ENCODE measurements around the gene PPP2R2C. TPM values are rescaled to one million over a fixed set of nuclear protein-coding genes. Genes with fewer than 3 reads are reported as not detected.

Gene PPP2R2C
- total RNA-seq, 1 experiment from 2014 or later: not detected

- intact Hi-C loops (cut with micrococcal nuclease; ENCODE audit: unreplicated experiment): no loop called here
- Histone ChIP-seq H3K27ac (ENCODE audit: low read depth, low read length, poor library complexity, severe bottlenecking) (no peak overlapping the region), H3K4me1 (ENCODE audit: insufficient read depth, low read length, poor library complexity, severe bottlenecking) (no peaks in the 10 kb centered on the region), H3K36me3 (ENCODE audit: insufficient read depth, low read length, poor library complexity, severe bottlenecking) (no peaks in the 10 kb centered on the region), H3K27me3 (replicated peaks; ENCODE audit: insufficient read depth, low read depth, low read length, poor library complexity) (peaks cover 9% of the 10 kb centered on the region), H3K9me3 (ENCODE audit: low read depth, low read length, poor library complexity, severe bottlenecking) (no peaks in the 10 kb centered on the region), H3K4me3 (ENCODE audit: low read depth, low read length, poor library complexity, severe bottlenecking) (no peak overlapping the region)
- TF ChIP-seq EZH2 (IDR thresholded peaks at IDR 0.05; ENCODE audit: borderline replicate concordance, low read depth, low read length, poor library complexity, severe bottlenecking): no peak
- no peak for TF ChIP-seq CTCF (conservative IDR thresholded peaks at IDR 0.05; ENCODE audit: low read depth, low read length)
- CTCF ChIA-PET: no interaction called here
- POLR2A ChIA-PET (ENCODE audit: low non-redundant PET): no interaction called here
- no TSS peak for BruUV-seq (replicated peaks)
- no peak for DNase-seq (ENCODE audit: low spot score)
Measured at GRCh38 chr4:6418193-6418755, 54.1 kb downstream of the PPP2R2C start.

GRCh38 chr4:6417516-6418050, 54.8 kb downstream of the PPP2R2C start:
- Histone ChIP-seq H3K36me3 (ENCODE audit: insufficient read depth, low read length, poor library complexity, severe bottlenecking) (no peaks in the 10 kb centered on the region), H3K27ac (ENCODE audit: low read depth, low read length, poor library complexity, severe bottlenecking) (no peak overlapping the region), H3K27me3 (replicated peaks; ENCODE audit: insufficient read depth, low read depth, low read length, poor library complexity) (peaks cover 9% of the 10 kb centered on the region), H3K4me1 (ENCODE audit: insufficient read depth, low read length, poor library complexity, severe bottlenecking) (no peaks in the 10 kb centered on the region), H3K4me3 (ENCODE audit: low read depth, low read length, poor library complexity, severe bottlenecking) (no peak overlapping the region), H3K9me3 (ENCODE audit: low read depth, low read length, poor library complexity, severe bottlenecking) (no peaks in the 10 kb centered on the region)
- intact Hi-C loops (cut with micrococcal nuclease; ENCODE audit: unreplicated experiment): no loop called here
- no peak for DNase-seq (ENCODE audit: low spot score)
- TF ChIP-seq EZH2 (IDR thresholded peaks at IDR 0.05; ENCODE audit: borderline replicate concordance, low read depth, low read length, poor library complexity, severe bottlenecking) (no peak), CTCF (conservative IDR thresholded peaks at IDR 0.05; ENCODE audit: low read depth, low read length) (no peak)
- ChIA-PET POLR2A (ENCODE audit: low non-redundant PET) (no interaction called here), CTCF (no interaction called here)
- no TSS peak for BruUV-seq (replicated peaks)

- TF ChIP-seq CTCF (conservative IDR thresholded peaks at IDR 0.05; ENCODE audit: low read depth, low read length) (no peak), EZH2 (IDR thresholded peaks at IDR 0.05; ENCODE audit: borderline replicate concordance, low read depth, low read length, poor library complexity, severe bottlenecking) (no peak)
- intact Hi-C loops (cut with micrococcal nuclease; ENCODE audit: unreplicated experiment): no loop called here
- ChIA-PET POLR2A (ENCODE audit: low non-redundant PET) (interaction anchor here (0.6 kb wide), 1 partner anchor 17 kb away, joined by 4 read pairs; no protein-coding TSS in a partner anchor), CTCF (no interaction called here)
- Histone ChIP-seq H3K27ac (ENCODE audit: low read depth, low read length, poor library complexity, severe bottlenecking) (no peak overlapping the region), H3K9me3 (ENCODE audit: low read depth, low read length, poor library complexity, severe bottlenecking) (no peaks in the 10 kb centered on the region), H3K36me3 (ENCODE audit: insufficient read depth, low read length, poor library complexity, severe bottlenecking) (no peaks in the 10 kb centered on the region), H3K4me1 (ENCODE audit: insufficient read depth, low read length, poor library complexity, severe bottlenecking) (no peaks in the 10 kb centered on the region), H3K4me3 (ENCODE audit: low read depth, low read length, poor library complexity, severe bottlenecking) (no peak overlapping the region), H3K27me3 (replicated peaks; ENCODE audit: insufficient read depth, low read depth, low read length, poor library complexity) (peaks cover 9% of the 10 kb centered on the region)
- no peak for DNase-seq (ENCODE audit: low spot score)
- no TSS peak for BruUV-seq (replicated peaks)
Measured at GRCh38 chr4:6416518-6417286, 55.7 kb downstream of the PPP2R2C start.
